Activated CD8-positive, alpha-beta memory T cell treated with anti-CD3 and anti-CD28 coated beads for 1 hour (primary cell): ENCODE results near the gene SUGP2.

ENCODE experiments used
- DNase-seq, 2 donors: peaks; one replicate each; pipeline ENCODE4 v3.0.0-alpha.2; 2020; ENCODE audit warnings: low read depth in 1 of 2; ENCODE audit errors: extremely low read depth in 1 of 2

SUGP2 gene

DNA sequence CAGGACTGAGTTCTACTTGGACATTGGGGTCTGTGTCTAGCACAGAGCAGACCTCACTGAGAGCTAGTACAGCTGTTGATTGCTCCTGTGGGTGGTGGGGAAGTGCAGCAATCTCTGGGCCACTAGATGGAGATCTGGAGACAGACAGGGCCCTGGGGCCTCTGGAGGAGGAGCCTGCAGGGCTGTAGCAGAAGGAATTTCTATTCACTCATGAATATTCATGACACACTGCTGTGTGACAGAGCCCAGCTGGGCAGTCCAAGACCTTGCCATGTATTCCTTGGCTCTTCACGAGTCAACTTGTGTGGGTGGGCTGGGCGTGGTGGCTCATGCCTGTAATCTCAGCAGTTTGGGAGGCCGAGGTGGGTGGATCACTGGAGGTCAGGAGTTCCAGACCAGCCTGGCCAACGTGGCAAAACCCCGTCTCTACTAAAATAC, 37.5 kb downstream of the SUGP2 start:
- DNase-seq = no peak

GRCh38 chr19:18993115-18993514, 40.2 kb downstream of the SUGP2 start:
- DNase-seq = no peak

DNA sequence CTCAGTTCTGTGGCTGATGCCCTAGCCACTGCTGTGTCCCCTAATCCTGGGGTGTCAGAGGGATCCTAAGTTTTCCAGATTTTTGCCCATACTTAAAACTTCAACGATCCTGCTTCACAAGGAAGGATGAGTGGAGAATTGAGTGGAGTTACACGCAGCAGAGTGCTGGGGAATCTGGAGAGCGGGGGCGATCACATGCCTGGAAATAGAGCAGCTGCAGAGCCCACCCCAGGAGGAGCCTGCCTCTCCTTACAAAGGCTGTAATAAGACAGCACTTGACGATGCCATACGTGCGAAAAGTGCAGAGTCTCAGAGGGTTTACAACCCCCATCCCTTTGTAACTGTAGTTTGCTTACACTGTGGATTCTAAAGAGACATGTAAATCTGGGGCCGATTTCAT, 40.6 kb downstream of the SUGP2 start:
- DNase-seq = no peak

DNA sequence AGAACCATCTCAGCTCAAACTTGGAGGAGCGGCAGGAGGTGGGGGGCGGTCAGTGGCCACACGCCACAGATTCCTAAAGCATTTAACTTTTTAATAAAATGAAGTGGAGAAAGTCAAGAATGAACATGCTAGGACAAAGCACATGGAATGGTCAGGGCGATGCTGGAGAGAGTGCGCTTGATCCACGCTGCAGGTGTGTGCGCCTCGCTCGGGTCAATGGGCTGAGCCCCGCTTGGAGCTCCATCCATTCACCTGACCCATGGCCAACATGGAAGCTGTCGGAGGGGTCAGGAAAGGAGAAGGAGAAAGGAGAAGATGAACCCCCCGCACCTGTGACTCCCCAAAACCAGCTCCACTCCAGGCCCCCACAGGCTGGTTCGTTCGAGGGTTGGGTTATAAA, 41.8 kb downstream of the SUGP2 start:
- DNase-seq = no peak

DNA sequence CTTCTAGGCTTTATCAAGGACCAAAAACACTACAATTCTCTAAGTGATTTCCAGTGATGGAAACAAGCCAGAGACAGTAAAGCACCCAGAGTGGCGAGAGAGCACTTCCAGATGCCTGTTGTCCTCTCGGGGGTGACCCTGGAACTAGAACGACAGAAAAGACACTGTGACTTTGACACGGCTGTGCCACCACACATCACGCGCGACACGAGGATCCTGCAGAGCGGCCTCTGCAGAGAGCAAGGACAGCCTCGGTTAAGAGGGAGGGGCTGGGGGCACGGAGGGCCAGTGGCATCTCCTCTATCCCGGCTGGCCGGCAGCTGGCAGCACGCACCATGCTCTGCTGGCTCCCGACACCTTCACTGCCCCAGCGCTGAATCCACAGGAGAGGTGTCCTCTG, 42.3 kb downstream of the SUGP2 start:
- DNase-seq = no peak

DNA sequence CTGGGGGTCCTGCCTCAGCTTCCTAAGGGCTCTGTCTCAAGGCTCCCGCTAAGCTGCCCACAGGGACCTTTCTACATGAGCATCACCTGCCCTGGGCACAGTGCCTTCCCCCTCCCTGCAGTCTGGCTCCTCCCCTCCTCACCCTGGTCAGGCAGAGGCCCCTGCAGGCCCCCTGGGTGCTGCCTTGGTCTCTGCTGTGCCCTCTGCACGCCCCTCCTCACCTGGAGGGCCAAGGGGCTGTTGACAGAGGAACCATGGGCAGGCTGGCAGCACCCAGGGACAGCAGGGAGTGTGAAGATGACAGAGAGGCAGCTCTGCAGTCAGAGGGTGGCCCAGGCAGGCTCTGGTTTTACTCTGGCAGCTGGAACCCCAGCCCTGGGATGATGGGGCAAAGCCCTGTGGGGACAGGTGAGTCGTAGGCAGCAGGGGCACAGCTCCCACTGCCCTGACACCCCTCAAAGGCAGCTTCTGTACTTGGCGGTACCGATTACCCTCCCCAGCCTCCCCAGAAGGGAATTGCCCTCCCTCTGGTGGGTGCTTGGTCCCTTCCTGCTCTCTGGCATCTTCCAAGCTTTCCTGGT, 43.1 kb downstream of the SUGP2 start:
- DNase-seq = no peak

DNA sequence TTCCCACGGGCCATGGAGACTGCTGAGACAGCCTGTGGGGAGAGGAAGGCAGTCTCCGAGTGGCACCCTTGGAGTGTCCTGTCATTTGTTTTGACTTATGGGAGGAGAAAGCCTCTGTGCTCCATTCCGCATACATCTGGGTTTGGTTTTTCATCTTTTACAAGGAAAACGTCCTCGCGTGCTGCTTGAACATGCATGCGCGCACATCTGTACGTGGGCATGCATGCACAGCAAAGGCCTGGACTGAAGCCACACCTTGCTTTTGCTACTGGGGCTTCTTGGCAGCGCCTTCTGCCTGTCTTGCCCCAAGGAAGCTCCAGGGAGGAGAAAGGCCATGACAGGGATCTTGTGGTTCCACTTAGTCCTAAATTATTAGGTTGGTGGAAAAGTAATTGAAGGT, 44.0 kb downstream of the SUGP2 start:
- no peak for DNase-seq

- no peak for DNase-seq
These were observed 45.9 kb downstream of the SUGP2 start for GRCh38 chr19:18987456-18987855.

- no peak for DNase-seq
These were observed 48.1 kb downstream of the SUGP2 start for GRCh38 chr19:18985257-18985656.

- DNase-seq = no peak
These were observed 49.1 kb downstream of the SUGP2 start for GRCh38 chr19:18984251-18984650.

GRCh38 chr19:18982669-18983068, 50.6 kb downstream of the SUGP2 start:
- DNase-seq = no peak

- DNase-seq = no peak
These were observed 52.8 kb downstream of the SUGP2 start for GRCh38 chr19:18980432-18981020.

GRCh38 chr19:18978616-18979015, 54.7 kb downstream of the SUGP2 start:
- no peak for DNase-seq

DNA sequence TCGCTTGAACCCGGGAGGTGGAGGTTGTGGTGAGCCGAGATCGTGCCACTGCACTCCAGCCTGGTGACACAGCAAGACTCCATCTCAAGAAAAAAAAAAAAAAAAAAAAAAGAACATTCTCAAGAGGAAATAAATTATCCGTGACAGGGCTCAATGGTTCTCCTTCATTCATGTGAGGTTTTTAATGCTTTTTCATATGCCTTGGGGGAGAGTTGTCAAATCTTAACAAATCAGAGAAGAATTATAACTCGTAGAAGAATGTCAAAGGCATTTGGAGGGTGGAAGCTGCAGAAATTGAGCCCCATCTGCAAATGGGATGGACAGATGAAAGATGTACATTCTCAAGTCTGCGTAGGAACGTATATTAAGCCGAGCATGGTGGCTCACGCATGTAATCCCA, 57.4 kb downstream of the SUGP2 start:
- no peak for DNase-seq

DNA sequence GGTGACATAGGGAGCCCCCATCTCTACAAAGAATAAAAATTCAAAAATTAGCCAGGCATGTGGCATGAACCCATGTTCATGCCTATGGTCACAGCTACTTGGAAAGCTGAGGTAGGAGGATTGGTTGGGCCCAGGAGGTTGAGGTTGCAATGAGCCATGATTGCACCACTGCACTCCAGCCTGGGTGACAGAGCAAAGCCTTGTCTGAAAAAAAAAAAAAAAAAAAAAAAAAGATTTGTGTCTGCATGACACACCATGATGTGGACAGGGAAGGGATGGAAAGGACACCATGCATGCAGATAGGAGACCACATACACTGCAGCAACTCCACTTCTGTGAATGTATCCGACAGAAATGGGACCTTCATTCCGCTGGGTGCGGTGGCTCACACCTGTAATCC, 58.3 kb downstream of the SUGP2 start:
- DNase-seq = no peak

GRCh38 chr19:18972851-18973250, 60.5 kb downstream of the SUGP2 start:
- no peak for DNase-seq

DNA sequence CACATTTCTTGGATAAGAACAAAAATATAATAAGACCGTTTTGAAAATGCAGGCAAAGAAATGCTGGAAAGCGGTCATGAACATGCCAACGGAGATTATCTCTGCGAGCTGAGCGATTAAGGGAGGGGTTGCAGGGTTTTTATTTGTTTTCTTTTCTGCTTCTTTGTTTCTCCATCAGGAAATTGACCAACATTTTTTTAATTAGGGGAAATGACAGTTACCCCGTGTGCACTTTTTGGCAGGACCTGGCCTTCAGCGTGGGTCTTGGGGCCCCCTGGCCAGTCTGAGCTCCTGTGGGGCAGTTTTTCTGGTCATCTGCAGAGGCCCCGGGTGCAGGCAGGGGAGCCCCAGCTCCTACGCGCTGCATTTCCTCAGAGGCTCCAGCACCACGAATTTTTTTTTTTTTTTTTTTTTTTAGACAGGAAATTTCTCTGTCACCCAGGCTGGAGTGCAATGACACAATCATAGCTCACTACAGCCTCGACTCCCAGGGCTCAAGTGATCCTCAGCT, 61.0 kb downstream of the SUGP2 start:
- DNase-seq = no peak

- no peak for DNase-seq
These were observed 63.2 kb downstream of the SUGP2 start for GRCh38 chr19:18969931-18970659.

DNA sequence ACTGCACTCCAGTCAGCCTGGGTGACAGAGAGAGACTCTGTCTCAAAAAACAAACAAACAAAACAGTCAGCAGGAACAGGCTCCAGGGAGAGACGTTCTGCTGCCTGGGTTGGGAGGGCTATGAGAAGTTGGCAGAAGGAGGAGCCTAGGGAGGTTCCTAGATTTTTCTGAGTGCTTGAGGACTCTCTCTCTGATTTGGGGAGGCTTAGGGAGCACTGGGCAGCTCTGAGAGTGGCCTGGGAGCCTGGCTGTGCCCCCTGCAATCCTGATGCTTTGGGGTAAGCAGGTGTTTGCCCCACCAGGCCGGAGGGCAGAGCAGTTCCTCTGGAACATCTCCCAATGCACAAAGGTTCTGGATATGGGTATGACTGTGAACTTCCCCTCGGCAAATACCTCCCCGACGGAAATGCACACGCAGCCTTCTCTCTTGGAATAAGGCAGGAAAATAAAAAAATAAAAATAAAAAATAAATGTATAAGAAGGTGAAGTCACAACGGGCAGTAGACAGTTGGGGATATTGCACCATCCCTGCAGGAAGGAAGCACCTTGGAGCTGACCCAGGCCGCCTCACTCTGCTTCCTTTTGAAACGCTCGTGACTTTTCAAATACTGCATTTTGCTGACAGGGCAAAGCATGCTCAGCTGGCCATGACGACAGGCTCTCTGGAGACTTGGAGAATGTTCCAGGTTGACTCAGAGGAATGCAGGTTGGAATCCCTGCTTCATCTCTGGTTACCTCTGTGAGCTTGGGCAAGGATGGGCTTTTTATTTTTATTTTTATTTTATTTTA, 65.8 kb downstream of the SUGP2 start:
- no peak for DNase-seq

DNA sequence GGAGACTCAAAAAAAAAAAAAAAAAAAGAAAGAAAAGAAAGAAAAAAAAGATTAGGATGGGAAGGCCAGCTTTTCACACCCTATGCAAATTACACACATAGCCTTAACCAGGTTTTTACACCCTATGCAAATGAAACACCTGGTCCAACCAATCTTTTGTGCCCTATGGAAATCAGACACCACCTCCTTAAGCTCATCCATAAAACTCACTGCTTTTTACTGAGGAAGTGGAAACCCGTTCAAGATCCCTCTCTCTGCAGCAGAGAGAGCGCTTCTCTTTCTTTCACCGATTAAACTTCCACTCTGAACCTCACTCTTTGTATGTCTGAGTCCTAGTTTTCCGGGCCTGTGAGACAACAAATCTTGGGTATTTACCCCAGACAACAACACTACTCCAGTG, 67.0 kb downstream of the SUGP2 start:
- DNase-seq = no peak

DNA sequence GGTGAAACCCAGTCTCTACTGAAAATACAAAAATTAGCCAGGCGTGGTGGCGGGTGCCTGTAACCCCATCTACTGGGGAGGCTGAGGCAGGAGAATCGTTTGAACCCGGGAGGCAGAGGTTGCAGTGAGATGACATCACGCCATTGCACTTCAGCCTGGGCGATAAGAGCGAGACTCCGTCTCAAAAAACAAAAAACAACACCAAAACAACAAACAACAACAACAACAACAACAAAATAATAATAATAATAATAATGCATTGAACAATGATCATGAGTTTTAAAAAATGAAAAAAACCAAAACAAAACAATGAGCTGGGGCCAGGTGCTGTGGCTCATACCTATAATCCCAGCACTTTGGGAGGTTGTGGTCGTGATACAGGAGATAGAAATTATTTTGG, 69.2 kb downstream of the SUGP2 start:
- DNase-seq = no peak
